Measurements from ENCODE around the gene ATP6V0E1. TPM values are rescaled to one million over a fixed set of nuclear protein-coding genes. Genes with fewer than 3 reads are reported as not detected.

Gene ATP6V0E1
- total RNA-seq, 1 experiment from 2014 or later = 135 TPM

GRCh38 chr5:172954751-172955159, 28.8 kb upstream of the ATP6V0E1 start:
- no peak for DNase-seq (ENCODE audit: extremely low read depth, low read depth)

GRCh38 chr5:172956228-172956627, 27.3 kb upstream of the ATP6V0E1 start:
- no peak for DNase-seq (ENCODE audit: extremely low read depth, low read depth)

GRCh38 chr5:172956936-172957335, 26.6 kb upstream of the ATP6V0E1 start:
- no peak for DNase-seq (ENCODE audit: extremely low read depth, low read depth)

GRCh38 chr5:172957458-172957857, 26.1 kb upstream of the ATP6V0E1 start:
- no peak for DNase-seq (ENCODE audit: extremely low read depth, low read depth)

GRCh38 chr5:172958331-172959046, 25.1 kb upstream of the ATP6V0E1 start:
- peak; percentile 40 for DNase-seq (ENCODE audit: extremely low read depth, low read depth)

- DNase-seq (ENCODE audit: extremely low read depth, low read depth) = no peak
Measured at GRCh38 chr5:172959824-172960799, 23.5 kb upstream of the ATP6V0E1 start.

GRCh38 chr5:172969921-172970320, 13.7 kb upstream of the ATP6V0E1 start:
- DNase-seq (ENCODE audit: extremely low read depth, low read depth) = no peak

GRCh38 chr5:172971482-172971881, 12.1 kb upstream of the ATP6V0E1 start:
- DNase-seq (ENCODE audit: extremely low read depth, low read depth) = no peak

GRCh38 chr5:172972552-172972951, 11.0 kb upstream of the ATP6V0E1 start:
- DNase-seq (ENCODE audit: extremely low read depth, low read depth) = no peak

GRCh38 chr5:172973127-172973916, 10.2 kb upstream of the ATP6V0E1 start:
- DNase-seq (ENCODE audit: extremely low read depth, low read depth) = no peak

GRCh38 chr5:172973931-172974330, 9.6 kb upstream of the ATP6V0E1 start:
- DNase-seq (ENCODE audit: extremely low read depth, low read depth) = no peak

GRCh38 chr5:172975289-172975688, 8.3 kb upstream of the ATP6V0E1 start:
- DNase-seq (ENCODE audit: extremely low read depth, low read depth) = no peak

- no peak for DNase-seq (ENCODE audit: extremely low read depth, low read depth)
Measured at GRCh38 chr5:172979778-172980177, 3.8 kb upstream of the ATP6V0E1 start.

- DNase-seq (ENCODE audit: extremely low read depth, low read depth) = no peak
Measured at GRCh38 chr5:172981931-172982330, 1.6 kb upstream of the ATP6V0E1 start.

GRCh38 chr5:172984244-172984953, 828 bp downstream of the ATP6V0E1 start:
- DNase-seq (ENCODE audit: extremely low read depth, low read depth) = peak; percentile 64

- DNase-seq (ENCODE audit: extremely low read depth, low read depth) = no peak
Measured at GRCh38 chr5:172985596-172985995, 2.0 kb downstream of the ATP6V0E1 start.

- no peak for DNase-seq (ENCODE audit: extremely low read depth, low read depth)
Measured at GRCh38 chr5:172988276-172988675, 4.7 kb downstream of the ATP6V0E1 start.

- DNase-seq (ENCODE audit: extremely low read depth, low read depth) = no peak
Measured at GRCh38 chr5:172990776-172991175, 7.2 kb downstream of the ATP6V0E1 start.

- no peak for DNase-seq (ENCODE audit: extremely low read depth, low read depth)
Measured at GRCh38 chr5:172994405-172994804, 10.8 kb downstream of the ATP6V0E1 start.

- no peak for DNase-seq (ENCODE audit: extremely low read depth, low read depth)
Measured at GRCh38 chr5:172999372-172999973, 15.9 kb downstream of the ATP6V0E1 start.

Measured in NCI-H460 (cell line).